GM19328 (cell line): ENCODE results near the gene LDLRAD4.

Experiments used
- ATAC-seq: cut with Tn5 transposase; IDR thresholded peaks from one replicate; pipeline ENCODE4 v1.9.1; 2021; ENCODE audit warnings: mild to moderate bottlenecking, moderate library complexity; ENCODE audit not compliant: unreplicated experiment

LDLRAD4 gene

GRCh38 chr18:13380691-13381070 lies 162.1 kb downstream of the LDLRAD4 start:
- no peak for ATAC-seq

- ATAC-seq = no peak
Observed at GRCh38 chr18:13381331-13381730, 162.8 kb downstream of the LDLRAD4 start.

GRCh38 chr18:13381944-13382365 lies 163.4 kb downstream of the LDLRAD4 start:
- no peak for ATAC-seq

GRCh38 chr18:13382366-13382953 lies 163.9 kb downstream of the LDLRAD4 start:
- no peak for ATAC-seq

- ATAC-seq = no peak
Observed at GRCh38 chr18:13382954-13383827, 164.6 kb downstream of the LDLRAD4 start.

GRCh38 chr18:13386891-13387801 lies 168.6 kb downstream of the LDLRAD4 start:
- ATAC-seq = no peak

GRCh38 chr18:13387855-13388548 lies 169.4 kb downstream of the LDLRAD4 start:
- no peak for ATAC-seq

- ATAC-seq = no peak
Observed at GRCh38 chr18:13388586-13389490, 170.3 kb downstream of the LDLRAD4 start.

GRCh38 chr18:13389491-13390131 lies 171.1 kb downstream of the LDLRAD4 start:
- ATAC-seq = no peak

GRCh38 chr18:13390196-13390595 lies 171.6 kb downstream of the LDLRAD4 start:
- ATAC-seq = no peak

- ATAC-seq = no peak
Observed at GRCh38 chr18:13390711-13391110, 172.2 kb downstream of the LDLRAD4 start.

GRCh38 chr18:13392029-13392750 lies 173.6 kb downstream of the LDLRAD4 start:
- ATAC-seq = no peak

GRCh38 chr18:13392899-13393298 lies 174.3 kb downstream of the LDLRAD4 start:
- ATAC-seq = no peak

GRCh38 chr18:13393338-13393737 lies 174.8 kb downstream of the LDLRAD4 start:
- ATAC-seq = no peak

- no peak for ATAC-seq
Observed at GRCh38 chr18:13394801-13395200, 176.2 kb downstream of the LDLRAD4 start.

GRCh38 chr18:13395577-13395976 lies 177.0 kb downstream of the LDLRAD4 start:
- no peak for ATAC-seq

- ATAC-seq = no peak
Observed at GRCh38 chr18:13397504-13398163, 179.1 kb downstream of the LDLRAD4 start.

- ATAC-seq = no peak
Observed at GRCh38 chr18:13398631-13399030, 180.1 kb downstream of the LDLRAD4 start.
